Caki2 (cell line): Measurements from ENCODE around the gene ARVCF. TPM values are rescaled to one million over a fixed set of nuclear protein-coding genes. Genes with fewer than 3 reads are reported as not detected.

Experiments used
- DNase-seq: peaks from one replicate; pipeline ENCODE4 v3.0.0-alpha.2; 2015; ENCODE audit warnings: low read depth
- in situ Hi-C: cut with HindIII; loops from 2 replicates; pipeline ENCODE4 v1.10.0; 2016; ENCODE audit warnings: low sequenced_read_pairs, low pct_unique_long_range_greater_than_20kb, mixed read lengths
- total RNA-seq: library from RNA; depleted of rRNA; stranded (reverse); fragments of >200 nt; shearing (Covaris generic); gene quantifications from 2 replicates; pipeline ENCODE4 v1.2.3, GENCODE V29; 2014; ENCODE audit warnings: low replicate concordance

The ARVCF gene
- total RNA-seq, 1 experiment from 2014 or later, result 15.2 TPM

DNA sequence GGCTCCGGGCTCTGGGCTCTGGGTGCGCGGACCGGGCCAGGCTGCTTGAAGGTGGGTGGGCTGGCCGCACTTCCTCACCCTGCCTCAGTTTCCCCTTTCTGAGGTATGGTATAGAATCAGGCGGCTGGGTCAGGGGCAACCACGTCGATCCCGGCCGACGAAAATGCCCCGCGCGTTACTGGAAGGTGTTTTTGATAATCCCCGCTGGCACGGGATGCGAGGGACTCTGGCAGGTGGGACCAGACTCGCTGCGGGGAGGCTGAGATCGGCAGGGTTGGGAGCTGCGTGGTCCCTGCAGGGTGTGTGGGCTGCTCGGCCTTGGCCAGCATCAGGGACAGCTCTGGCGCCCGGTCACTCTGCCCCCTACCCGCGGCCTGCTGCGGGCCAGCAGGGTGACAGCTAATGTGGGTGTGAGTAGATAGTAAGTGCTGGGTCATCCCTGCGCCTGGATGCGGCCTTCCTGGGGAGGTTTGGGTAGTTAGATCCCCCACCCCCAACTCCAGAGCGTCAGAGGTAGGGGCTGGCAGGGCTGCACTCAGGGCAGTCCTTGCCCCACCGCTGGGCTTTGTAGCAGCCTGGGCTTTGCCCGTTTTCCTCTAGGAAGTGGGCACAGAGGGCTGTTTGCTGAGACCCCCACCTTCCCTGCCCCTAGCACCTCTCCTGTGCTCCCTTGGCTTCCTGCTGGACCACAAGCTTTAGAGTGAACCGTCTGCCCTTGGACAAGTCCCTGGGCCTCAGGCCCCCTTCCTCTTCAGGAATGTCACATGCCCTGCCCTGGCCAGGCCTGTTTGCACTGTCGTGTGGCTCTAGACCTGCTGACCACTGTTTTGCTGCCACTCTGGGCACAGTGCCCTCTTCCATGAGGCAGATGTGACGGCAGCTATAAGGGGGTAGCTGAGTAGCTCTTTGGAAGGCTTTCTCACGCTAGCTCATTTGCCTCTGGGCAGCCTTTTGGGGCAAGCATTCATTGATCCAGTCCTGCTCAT lies 4.9 kb upstream of the ARVCF start:
- in situ Hi-C loops, result no loop called here
- peak; percentile 25 for DNase-seq

DNA sequence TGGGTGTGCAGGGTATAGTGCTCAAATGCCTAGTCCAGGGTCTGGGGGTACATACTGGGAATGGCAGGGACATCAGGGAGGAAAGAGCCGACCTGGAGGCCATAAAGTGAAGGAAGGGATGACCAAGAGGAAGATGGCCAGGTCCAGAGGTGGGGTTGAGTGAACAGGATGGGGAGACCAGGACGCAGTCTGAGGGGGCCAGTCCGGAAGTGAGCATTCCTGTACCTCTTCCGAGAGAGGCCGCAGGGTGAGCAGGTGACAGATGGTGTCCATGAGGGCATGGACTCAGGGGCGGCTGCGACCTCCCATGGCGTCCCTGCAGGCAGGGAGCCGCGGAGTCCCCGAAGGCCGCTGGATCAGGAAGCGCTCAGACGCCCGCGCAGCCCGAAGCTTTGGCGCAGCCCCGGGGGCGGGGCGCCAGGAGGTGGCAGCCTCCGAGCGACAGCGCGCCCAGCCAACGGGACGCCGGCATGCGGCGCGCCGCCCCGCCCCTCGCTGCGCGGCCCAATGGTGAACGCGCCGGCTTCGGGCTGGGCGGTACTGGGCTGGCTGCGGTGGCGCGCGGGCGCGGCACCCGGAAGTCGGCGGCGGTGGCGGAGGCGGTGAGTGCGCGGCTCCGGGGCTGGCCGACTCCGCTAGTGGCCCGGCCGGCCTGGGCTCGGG lies 4.0 kb upstream of the ARVCF start, which contains the start of gene TANGO2:
TSS of gene TANGO2 (plus strand) at position 578 of the 663 bp plus-strand sequence. CDS start 15,689 bp downstream, outside the sequence.
- in situ Hi-C loops, result no loop called here
- DNase-seq, result peak; percentile 93

DNA sequence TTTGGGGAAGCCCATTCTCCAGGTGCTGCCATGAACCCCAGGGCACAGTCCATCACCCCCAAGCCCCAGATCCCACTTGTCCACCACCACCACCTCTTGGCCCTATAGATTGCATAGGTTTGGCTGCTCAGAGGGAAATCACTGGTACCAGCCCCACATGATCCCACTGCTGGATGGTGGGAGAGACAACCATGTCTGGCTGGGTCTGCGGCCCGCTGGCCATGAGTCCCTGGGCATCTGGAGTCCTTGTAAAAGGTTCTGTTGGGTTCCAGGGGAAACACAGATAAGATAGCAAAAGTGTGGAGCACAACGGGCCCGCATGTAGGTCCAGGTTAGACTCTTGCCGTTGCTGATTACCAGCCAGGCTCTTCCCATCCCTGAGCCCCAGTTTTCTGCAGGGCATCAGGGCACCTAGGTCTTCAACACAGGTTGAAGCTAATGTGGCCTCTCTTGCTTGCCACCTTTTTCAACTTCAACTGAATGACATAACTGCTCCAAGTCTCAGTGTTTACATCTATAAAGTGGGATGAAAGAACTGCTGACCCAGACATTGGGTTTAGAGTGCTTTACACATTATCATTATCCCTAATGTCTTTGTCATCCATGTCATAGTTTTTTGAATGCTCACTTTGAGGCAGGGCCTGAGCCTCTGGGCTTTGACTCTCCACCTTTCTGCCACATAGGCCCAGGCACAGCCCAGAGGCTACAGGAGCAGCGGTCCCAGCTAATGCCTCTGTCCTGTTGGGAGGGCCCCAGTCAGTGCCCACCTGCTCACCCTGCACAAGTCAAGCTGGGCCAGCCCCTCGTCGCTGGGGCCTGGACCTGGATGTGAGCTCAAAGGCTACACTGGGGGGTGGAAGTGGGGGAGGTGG lies 3.3 kb upstream of the ARVCF start:
- DNase-seq, result no peak
- in situ Hi-C loops, result no loop called here

DNA sequence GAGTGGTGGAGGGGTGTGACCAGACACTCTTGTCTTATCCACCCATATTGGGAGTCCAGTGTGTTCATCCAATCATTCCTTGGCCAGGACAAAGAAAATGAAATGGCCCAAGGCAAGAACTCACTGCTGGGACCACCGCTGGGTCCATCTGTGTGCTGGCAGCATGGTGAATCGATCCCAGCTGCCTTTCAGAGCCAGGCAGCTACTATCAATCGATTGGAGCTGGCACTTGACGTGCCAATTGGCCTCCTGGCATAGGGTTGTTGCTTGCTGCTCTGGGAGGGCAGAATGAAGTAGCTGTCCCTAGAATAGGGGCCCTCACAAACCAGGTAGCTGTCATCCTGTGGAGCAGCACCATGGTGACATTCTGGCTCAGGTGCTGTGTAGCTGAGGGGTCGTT lies 1.4 kb upstream of the ARVCF start:
- no peak for DNase-seq
- in situ Hi-C loops, result no loop called here

DNA sequence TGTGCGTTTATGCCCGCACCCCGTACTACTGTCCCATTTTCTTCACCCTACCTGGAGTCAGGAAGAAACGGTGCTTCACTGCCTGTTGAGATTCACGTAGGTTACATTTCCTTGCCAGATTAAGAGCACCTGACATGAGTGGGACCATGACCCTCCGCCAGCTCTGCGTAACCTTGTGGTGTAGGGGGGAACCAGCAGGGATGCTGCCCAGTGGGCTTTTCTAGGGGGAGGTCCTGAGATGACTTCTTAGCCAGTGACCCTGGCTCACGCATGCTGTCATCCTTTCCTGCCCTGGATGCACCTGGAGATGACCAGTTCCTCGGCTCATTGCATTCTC lies 967 bp upstream of the ARVCF start:
- in situ Hi-C loops, result no loop called here
- no peak for DNase-seq

DNA sequence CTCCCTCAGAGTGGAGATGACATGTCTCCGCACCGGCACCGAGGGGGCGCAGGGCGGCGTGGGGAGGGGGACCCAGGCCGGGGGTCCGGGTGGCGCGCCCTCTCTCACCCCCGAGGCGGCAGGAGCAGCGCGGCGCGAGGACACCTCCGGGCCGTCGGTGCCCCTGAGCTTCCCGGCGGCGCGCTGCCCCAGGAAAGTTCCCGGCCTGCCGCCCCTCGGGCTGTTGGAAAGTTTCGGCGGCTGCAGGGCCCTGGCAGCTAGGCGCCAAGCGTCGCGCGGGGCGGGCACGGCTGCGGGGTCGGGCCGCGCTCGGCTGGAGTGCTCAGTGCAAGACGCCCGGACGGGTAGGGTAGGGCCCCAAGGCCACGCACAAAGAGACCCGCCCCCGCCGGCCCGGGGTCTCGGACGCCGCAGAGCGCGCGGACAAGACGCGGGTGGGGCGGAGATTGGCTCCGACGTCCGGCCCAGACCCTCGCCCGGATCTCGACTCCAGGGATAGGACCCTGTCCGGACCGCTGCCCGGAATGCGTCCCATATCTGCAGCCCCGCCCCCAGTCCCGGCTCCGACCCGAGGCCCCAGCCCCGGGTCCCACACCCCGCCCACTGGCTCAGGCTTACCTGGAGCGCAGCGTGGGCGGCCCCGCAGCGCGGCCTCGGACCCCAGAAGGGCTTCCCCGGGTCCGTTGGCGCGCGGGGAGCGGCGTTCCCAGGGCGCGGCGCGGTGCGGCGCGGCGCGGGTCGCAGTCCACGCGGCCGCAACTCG lies 471 bp downstream of the ARVCF start:
- in situ Hi-C loops, result no loop called here
- no peak for DNase-seq

DNA sequence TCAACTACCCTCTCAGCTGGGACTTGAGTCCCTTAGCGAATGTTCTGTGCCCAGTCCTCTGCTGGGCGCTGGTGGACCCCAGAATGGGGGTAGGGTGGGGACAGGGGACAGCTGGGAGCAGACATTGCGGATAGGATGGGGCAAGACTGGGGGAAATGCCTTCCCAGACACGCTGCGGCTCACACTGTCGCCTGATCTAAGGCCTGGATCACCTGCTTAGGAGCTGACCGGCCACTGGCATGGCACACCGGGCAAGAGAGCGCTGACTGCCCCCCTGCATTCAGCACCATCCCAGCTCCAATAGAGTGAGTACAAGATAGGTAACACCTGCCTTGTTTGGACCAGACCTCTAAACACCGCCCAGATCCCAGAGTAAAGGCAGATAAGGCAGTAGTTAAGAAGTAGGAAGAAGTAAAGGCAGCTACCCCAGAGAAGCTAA lies 1.4 kb downstream of the ARVCF start:
- DNase-seq, result no peak

DNA sequence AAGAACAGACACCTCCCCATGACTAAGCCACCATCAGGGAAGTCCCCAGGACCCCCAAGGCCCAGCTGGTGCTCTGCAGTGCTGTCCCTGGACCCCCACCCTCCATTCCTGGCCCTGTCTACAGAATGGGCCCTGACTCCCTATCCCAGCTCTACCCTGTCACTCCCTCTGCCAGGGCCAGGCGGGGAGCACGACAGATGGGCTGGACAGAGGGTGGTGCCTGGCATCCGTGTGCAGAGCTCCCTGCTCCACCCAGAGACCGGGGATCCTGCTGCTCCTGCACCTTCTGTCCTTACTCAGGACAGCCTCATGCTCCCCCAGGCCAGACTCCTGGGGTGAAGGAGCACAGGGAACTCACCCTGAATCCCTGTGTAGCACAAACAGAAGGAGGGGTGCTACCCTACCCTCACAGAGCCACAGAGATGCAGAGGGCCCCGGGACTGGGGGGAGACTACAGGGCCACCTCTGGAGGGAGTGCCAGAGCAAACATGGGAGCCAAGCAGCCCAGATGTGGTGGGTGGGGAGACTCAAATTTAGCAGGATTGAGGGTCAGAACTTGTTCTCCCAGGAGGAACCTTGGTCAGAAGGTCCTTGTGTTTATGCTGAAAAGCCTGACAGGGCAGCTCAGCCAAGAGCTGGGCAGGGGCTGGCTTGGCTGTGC lies 2.0 kb downstream of the ARVCF start:
- in situ Hi-C loops, result no loop called here
- no peak for DNase-seq

More for the DNA sequence above, 1.4 kb downstream of the ARVCF start:
- in situ Hi-C loops, result no loop called here

DNA sequence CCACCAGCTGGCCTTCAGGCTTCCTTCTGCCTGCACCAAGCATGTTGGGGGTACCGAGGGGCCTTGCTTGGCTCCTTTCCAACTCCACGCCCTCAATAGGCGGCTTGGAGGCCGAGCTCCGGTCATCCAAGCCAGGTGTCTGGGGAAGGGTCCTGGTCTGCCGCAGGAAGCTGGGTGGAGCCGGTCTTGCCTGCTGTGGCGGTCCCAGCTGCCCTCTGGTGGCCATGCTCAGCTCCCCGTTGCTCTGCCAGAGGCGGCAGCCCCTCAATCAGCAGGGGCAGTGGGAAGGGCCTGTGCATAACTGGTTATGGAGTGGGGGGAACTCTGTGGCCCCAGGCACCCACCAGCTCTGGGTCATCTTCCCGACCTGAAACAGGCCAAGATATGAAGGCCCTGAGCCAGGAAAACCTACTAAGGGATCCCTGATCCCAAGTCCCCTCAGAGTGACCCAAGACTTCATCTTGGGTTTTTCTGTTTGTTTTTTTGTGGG lies 3.2 kb downstream of the ARVCF start:
- in situ Hi-C loops, result no loop called here
- DNase-seq, result no peak

DNA sequence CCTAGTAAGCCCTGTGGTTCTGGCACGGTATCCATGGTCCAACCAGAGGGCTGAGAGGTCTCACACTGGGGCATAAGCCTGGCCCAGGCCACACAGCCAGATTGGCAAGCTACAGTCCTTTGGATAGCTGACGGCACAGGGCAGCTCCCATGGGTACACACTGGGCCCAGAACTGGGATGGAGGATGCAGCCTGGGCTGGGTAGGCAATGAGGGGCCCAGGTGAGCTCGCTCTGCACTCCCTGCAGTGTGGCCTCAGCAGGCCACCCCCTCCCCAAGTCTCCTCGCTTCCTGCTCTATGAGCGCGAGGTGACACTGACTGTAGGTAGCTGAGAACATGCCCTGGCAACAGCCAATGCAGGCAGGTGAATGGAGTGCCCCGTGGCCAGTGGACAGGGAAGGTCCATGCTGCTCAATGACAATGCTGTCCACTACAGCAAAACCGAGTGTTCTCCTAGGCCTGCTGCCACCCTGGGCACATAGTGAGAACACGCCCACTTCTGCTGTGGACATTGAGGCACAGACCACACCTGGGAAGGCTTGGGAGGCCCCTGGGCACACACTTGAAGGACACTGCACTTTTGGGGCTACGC lies 3.8 kb downstream of the ARVCF start:
- in situ Hi-C loops, result no loop called here
- no peak for DNase-seq

DNA sequence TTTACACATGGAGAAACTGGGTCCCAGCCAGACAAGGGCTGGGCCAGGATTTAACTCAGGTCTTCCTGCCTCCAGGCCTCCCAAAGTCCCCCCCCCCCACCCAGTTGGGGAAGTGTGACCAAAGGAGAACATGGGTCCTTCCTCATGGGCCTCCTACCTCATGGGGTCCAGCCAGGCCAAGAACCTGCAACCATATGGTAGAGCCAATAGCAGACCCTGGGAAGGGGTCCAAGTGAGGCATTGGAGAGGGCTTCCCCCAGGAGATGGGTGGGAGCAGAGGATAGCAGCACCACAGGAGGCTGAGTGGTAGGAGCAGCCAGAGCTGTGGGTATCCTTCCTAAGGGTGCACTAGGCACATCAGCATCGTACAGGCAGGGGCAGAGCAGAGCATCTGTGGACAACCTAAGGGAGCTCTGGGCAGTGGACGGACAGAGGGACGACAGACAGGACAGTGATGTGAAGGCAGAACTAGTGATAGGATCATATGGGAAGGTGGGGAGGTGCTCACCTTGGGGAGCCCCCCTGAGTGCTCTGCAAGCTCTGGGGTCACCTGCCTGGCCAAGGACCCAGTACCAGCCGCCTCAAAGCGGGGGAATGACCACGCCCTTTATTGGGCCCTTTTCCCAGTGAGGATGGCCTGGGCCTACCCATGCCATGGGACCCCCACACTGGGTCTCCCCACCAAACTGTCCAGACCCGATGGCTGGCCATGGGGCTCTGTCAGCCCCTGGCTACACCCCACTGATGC lies 4.5 kb downstream of the ARVCF start:
- in situ Hi-C loops, result no loop called here
- no peak for DNase-seq

DNA sequence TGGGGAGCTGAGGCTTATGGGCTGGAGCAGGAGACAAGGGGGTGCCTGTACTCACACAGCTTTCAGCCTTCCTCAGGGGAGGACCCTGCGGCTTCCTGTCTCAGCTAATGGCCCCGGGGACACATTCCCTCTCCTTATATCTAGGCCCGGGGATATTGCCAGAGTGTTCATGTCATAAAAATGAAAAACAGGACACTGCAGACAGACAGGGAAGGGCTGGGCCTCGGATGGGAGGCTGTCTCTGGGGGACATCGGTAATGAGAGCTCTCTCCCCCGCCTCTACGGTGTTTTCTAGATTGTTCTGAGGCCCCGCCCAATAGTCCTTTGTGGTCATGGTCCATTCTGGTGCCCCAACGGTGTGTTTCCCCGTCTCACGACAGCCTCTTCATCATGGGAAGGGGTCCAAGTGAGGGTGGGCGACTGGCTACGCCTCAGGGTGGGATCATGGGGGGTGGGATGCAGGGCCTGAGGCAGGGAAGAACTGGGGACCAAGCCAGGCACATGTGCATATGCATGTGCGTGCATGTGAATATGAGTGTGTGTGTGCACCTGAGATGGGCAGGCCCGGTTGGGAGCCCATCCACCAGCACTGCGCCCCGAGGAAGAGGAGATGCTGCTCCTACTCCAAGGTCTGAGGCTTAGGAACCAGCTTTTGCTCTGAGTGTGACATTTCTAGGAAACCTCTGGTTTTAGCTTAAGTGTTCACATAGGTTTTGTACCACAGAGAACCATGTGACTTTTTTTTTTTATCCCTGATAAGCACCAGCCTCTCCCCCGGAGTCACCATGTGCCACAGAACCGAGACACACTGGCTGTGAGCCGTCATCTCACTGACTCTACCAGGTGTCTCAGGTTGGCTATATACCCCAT lies 5.3 kb downstream of the ARVCF start:
- DNase-seq, result no peak
- in situ Hi-C loops, result no loop called here

DNA sequence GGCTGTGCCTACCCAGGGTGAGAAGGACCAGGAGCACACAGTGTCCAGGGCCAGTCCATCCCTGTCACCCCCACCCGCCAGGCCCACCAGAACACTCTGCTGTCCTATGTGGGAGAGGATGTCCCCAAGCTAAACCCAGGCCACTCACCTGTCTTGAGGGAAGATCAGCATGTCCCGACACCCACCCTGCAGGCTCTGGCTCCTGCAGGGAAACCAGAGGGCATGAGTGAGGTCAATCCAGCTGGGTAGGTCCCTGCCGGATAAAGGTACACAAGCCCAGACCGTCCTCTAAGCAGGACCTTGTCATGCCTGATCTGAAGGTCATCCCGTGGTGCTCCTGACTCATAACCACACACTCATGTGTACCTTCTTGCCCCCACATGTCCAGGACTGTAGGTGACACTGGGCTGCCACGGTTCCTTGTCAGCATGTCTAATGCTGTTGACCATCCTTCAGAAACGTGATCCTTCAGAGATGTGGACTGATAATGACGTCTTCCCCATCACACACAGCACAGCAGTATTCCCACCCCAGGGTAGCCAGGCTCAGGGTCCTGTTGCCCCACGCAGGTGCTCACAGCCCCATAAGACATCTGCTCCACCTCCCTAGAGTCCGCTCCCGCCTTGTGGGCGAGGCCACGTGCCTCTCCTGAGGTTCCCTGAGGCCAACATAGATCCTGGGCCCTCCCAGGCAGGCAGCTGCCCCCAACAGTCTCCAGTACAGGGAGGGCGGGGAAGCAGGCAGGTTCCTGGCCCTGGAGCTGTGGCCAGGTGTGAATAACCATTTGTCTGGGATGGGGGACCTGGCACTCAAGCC lies 6.1 kb downstream of the ARVCF start:
- in situ Hi-C loops, result no loop called here
- DNase-seq, result no peak

DNA sequence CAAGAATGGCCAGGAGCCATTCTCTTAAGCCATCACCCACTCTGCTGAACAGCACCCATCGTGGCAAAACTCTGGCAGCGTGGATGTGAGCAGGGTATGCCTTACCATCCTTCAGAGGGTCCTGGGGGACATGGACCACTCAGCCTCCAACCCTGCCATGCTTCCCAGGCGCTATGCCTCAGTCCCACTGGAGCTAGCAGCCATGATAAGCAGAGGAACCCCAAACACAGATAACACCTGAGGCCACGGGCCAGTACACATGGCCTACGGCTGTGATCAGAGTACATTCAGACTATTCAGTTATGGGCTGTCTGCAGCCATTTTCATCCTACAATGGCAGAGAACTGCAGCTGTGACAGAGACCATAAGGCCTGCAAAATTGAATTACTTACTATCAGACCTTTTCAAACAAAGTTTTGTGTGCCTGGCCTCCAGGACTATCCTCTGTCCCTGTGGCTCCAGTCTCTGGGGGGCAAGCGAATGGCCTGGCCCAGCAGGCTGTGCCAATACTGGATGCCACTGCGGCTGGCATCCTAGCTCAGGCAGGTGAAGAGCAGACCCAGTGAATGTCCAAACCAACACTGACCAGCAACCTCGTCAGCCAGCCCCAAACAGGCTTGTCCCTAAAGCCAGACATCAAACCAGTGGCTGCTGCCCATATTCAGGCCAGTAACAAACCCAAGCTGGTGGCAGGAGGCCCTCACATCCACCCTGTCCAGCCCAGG lies 6.9 kb downstream of the ARVCF start:
- in situ Hi-C loops, result no loop called here
- DNase-seq, result no peak
